22Rv1 (cell line): ENCODE results near the gene WNK4.
"Not testable (repeated sequence)": the region's sequence is repeated elsewhere in the genome, so short reads cannot be mapped to it uniquely, and the experiment has no call there.

ENCODE experiments used
- H3K27ac ChIP-seq: fragments of 450-650 bp; 2 replicates; pipeline ENCODE4 v1.5.1; 2017
- CTCF ChIP-seq: fragments of 450-650 bp; IDR thresholded peaks from 2 replicates; pipeline ENCODE4 v1.5.1; 2017; ENCODE audit warnings: mild to moderate bottlenecking
- ZFX ChIP-seq: fragments of 450-650 bp; IDR thresholded peaks from 2 replicates; pipeline ENCODE4 v1.6.1; 2017; ENCODE audit warnings: antibody characterized with exemption, borderline replicate concordance

The WNK4 gene

GRCh38 chr17:42779936-42780850 lies at the start of gene WNK4:
Gene WNK4 (plus strand): TSS chr17:42780610. CDS start chr17:42780699, 89 bp downstream.
- no peak for TF ChIP-seq ZFX
- TF ChIP-seq CTCF = no peak
- H3K27ac ChIP-seq = peak within 1 kb of the TSS; percentile 51

- TF ChIP-seq ZFX (no peak), CTCF (no peak)
- H3K27ac ChIP-seq = no peak overlapping the region
These were observed 39.7 kb upstream of the WNK4 start for GRCh38 chr17:42740699-42741098.

GRCh38 chr17:42742916-42743315 lies 37.5 kb upstream of the WNK4 start:
- not testable (repeated sequence) for H3K27ac ChIP-seq

- TF ChIP-seq CTCF (peak; percentile 15; the same call in 1 of the 2 replicates), ZFX (no peak)
- H3K27ac ChIP-seq = peak overlapping the region; percentile 76
These were observed 36.7 kb upstream of the WNK4 start for GRCh38 chr17:42743595-42744282.

- peak; percentile 3; the same call in 1 of the 2 replicates for TF ChIP-seq CTCF
- no peak for TF ChIP-seq ZFX
These were observed 36.1 kb upstream of the WNK4 start for GRCh38 chr17:42744283-42744805.

GRCh38 chr17:42744806-42745617 lies 35.4 kb upstream of the WNK4 start, which contains the start of gene EZH1:
Gene EZH1 (minus strand): TSS chr17:42745040. CDS start chr17:42728941, 16,099 bp downstream.
- no peak for TF ChIP-seq CTCF
- no peak for TF ChIP-seq ZFX
- peak within 1 kb of the TSS; percentile 76 for H3K27ac ChIP-seq

More at GRCh38 chr17:42744283-42744805, 36.1 kb upstream of the WNK4 start:
- H3K27ac ChIP-seq = peak overlapping the region; percentile 76
